Endometrial microvascular endothelial cells (primary cell): ENCODE results near the gene WDR75. TPM values are rescaled to one million over a fixed set of nuclear protein-coding genes. Genes with fewer than 3 reads are reported as not detected.
"Not testable (repeated sequence)": the region's sequence is repeated elsewhere in the genome, so short reads cannot be mapped to it uniquely, and the experiment has no call there.

ENCODE experiments used
- in situ Hi-C: cut with HindIII; loops from 2 replicates; pipeline ENCODE4 v1.10.0; 2017; ENCODE audit warnings: low sequenced_read_pairs, low pct_unique_long_range_greater_than_20kb; ENCODE audit errors: inconsistent ontology term
- total RNA-seq: library from RNA; depleted of rRNA; stranded (reverse); fragments of >200 nt; gene quantifications from one replicate; pipeline ENCODE4 v1.2.3, GENCODE V29; 2015; ENCODE audit errors: inconsistent ontology term

The WDR75 gene
- total RNA-seq, result 60.2 TPM

DNA sequence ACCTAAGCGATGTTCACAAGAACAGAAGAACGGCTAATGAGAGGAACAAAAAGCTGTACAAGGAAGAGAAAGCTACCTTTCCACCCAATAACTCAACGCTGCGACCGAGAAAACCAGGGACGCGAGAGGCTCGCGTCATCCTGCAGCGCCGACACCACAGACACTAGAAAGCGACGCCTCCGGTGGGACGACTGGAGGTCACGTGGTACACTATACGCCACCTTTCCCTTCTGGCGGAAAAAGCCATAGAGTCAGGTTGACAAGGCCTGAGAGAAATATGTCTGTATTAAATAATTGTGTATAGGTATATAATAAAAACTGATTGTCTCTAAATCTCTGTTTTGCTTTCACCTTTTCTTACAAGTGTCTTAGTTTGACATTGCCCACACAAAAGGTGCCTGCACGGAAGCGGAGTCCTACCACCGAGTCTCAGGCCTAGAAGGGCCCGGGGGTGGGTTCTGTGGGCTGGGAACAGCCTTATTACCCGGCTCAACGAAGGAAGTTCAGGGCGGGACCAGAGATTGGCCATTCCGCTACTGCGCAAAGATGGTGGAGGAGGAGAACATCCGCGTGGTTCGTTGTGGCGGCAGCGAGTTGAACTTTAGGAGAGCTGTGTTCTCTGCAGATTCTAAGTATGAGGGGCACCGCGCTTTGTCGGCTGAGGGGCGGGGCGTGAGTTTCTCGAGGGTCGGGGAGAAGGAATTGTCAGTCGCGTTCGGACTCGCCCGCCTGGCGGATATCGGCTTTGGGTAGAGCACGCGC is at the start of gene WDR75:
WDR75 (plus strand) TSS at position 528 of the 762 bp plus-strand sequence; CDS start at position 547, 19 bp downstream.
- in situ Hi-C loops, result no loop called here

GRCh38 chr2:189393440-189394111 is 47.7 kb upstream of the WDR75 start:
- in situ Hi-C loops, result no loop called here

DNA sequence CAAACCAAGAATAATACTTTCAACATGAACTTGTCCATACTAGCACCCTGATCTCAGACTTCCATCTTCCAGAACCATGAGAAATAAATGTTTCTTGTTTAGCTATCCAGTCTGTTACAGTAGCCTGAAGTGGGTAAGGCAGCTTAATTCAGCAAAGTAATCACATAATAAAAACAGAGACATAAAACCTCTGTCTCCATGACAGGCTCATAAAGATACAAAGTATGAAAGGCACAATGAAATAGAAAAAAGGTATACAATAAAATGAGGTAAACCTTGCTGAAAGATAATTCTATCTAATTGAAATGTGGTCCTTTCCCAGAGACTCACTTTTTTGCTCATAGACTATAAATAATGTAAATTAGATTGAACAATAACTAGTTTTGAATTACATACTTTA is 46.7 kb upstream of the WDR75 start:
- in situ Hi-C loops, result no loop called here

- in situ Hi-C loops, result no loop called here
Measured at GRCh38 chr2:189402932-189403331, 38.3 kb upstream of the WDR75 start.

DNA sequence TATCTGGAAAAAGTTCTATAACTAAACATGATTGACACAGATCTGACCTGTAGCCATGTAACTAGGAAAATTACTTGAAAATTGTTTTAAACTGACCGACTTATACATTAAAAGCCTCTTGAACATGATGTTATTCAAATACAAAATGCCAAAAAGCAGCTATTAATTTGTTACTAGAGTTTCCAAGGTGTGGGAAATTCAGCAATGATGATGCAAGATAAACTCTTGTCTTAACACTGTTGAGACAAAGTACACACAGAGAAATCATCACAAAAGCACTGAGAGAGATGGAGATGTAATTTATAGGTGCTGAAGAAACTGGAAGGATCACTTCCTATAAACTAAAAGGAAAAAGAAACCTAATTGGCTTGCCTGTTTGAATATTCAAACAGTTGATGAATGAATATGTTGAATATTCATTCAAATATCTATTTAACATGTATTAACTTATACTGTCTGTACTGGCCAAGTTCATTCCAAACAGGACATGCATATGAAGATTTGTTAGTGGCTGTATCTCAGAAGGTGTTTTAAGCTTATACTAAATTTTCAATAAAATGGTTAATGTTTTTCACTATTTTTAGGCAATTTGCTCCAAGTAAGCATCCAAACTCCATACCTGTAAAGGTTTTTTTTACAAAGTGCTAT is 34.6 kb upstream of the WDR75 start:
- in situ Hi-C loops, result no loop called here

- in situ Hi-C loops, result no loop called here
Measured at GRCh38 chr2:189407281-189408209, 33.7 kb upstream of the WDR75 start.

GRCh38 chr2:189408294-189408693 is 33.0 kb upstream of the WDR75 start:
- in situ Hi-C loops, result no loop called here

GRCh38 chr2:189409131-189409530 is 32.1 kb upstream of the WDR75 start:
- in situ Hi-C loops, result no loop called here

- in situ Hi-C loops, result no loop called here
Measured at GRCh38 chr2:189409647-189410046, 31.6 kb upstream of the WDR75 start.

DNA sequence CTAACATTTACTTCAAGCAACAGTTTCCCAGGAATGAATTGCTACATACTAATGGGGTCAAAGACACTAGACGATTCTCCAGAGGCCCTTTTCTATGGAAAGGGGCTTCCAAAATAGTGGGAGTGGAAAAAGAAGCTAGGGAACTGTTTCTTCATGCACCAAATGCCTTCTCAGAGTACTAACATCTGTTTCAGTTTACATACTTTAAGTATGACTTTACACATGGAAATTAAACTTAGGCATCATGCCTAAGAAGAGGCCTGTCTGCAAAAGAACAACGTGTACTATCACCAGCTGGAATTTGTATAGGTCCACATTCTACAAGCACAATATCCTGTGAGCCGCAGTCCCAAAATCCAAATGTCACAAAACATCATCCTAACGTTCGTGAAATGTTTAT is 29.4 kb upstream of the WDR75 start:
- in situ Hi-C loops, result no loop called here

DNA sequence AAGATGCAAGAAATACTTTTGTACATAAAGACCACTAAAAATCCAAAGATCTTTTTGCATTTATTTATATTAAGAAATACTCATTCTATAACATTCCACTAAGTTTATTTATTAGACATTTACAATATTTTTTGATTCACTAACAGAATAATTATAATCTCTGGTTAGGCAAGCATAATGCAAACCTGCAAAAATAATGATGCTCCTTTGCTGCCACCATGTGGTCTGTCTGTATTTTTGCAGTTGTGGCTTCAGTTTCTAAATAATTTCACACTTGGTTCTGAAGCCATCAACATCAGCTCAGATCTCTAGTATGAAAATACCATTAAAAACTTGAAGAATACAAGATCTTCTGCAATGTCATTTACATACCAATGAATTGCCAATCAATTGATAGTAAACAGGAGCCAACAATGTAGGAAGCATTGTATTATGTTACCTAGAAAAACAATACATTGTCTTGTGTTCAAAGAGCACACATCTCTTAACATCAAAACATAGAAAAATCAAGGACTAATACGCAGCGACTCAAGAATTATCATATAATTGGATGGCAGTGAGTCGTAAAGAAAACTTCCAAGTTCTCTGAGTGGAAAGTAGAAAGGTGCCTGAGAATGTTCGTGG is 28.8 kb upstream of the WDR75 start:
- in situ Hi-C loops, result no loop called here

- in situ Hi-C loops, result no loop called here
Measured at GRCh38 chr2:189413249-189413648, 28.0 kb upstream of the WDR75 start.

DNA sequence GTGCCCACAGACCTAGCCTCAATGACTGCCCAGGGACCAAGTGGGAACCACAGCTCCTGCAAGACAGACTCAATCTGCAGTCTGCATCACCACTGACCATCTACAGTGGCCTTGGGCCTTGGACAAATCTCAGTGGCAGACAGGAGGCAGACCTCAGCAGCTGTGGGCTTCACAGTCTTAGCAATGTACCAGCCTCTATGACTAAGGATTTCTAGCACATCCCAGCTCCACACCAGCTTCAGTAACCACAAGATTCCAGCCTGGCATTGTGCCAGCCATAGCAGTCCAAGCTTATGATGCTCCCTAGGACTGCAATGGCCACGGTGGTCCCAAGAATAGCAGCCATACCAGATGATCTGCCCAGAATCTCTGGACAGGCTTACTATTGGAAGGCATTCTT is 19.6 kb upstream of the WDR75 start:
- in situ Hi-C loops, result no loop called here

DNA sequence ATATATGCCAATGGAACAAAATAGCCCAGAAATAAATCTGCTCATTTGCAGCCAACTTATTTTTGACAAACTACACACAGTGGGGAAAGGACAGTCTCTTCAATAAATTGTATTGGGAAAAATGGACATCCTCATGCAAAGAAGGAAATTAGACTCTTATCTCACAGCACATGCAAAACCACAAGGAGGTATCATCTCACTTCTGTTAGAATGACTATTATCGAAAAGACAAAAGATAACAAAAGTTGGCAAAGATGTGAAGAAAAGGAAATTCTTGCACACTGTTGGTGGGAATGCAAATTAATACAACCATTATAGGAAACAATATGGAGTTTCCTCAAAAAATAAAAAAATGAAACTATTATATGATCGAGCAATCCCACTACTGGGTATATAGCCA is 16.3 kb upstream of the WDR75 start:
- in situ Hi-C loops, result no loop called here

- in situ Hi-C loops, result no loop called here
Measured at GRCh38 chr2:189425676-189426075, 15.6 kb upstream of the WDR75 start.

- in situ Hi-C loops, result no loop called here
Measured at GRCh38 chr2:189426886-189427285, 14.4 kb upstream of the WDR75 start.

GRCh38 chr2:189427872-189428271 is 13.4 kb upstream of the WDR75 start:
- in situ Hi-C loops, result no loop called here

DNA sequence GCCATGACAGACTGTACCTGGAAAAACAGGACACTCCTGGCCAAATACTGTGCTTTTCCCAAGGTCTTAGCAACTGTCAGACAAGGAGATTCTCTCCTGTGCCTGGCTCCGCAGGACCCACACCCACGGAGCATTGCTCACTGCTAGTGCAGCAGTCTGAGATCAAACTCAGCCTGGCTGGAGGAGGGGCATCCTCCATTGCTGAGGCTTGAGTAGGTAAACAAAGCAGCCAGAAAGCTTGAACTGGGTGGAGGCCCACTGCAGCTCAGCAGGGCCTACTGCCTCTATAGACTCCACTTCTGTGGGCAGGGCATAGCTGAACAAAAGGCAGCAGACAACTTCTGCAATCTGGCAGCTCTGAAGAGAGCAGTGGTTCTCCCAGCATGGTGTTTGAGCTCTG is 10.8 kb upstream of the WDR75 start:
- in situ Hi-C loops, result not testable (repeated sequence)

GRCh38 chr2:189435803-189436202 is 5.5 kb upstream of the WDR75 start:
- in situ Hi-C loops, result not testable (repeated sequence)
